Measurements from ENCODE around the gene TNFRSF19. TPM values are rescaled to one million over a fixed set of nuclear protein-coding genes. Genes with fewer than 3 reads are reported as not detected.

TNFRSF19 gene
- total and polyA plus RNA-seq, 10 of the 15 experiments (the other 5 are each of a cell fraction or from before 2014, with no cell fraction given), result 16.4 to 46.2 (median 35.4) TPM

GRCh38 chr13:23618341-23618740, 48.1 kb downstream of the TNFRSF19 start:
- ATAC-seq (no peak), DNase-seq (ENCODE audit: low read depth, low spot score) (no peak), FAIRE-seq (no peak)
- no peak overlapping the region for H2AFZ ChIP-seq (ENCODE audit: control insufficient read depth, low read depth, low read length)
- RAD21 ChIA-PET (ENCODE audit: unreplicated experiment), result no interaction called here
- H3K79me2 ChIP-seq (ENCODE audit: control insufficient read depth, insufficient read depth, low read length), result no peaks in the 10 kb centered on the region
- intact Hi-C loops (cut with micrococcal nuclease; ENCODE audit: unreplicated experiment), result loop anchor here (5.0 kb wide), 1 partner anchor 41 kb away; no protein-coding TSS in a partner anchor
- SMC1A ChIA-PET (ENCODE audit: uncharacterized antibody, unreplicated experiment), result no interaction called here
- H3K4me2 ChIP-seq (ENCODE audit: control insufficient read depth, insufficient read depth), result no peak overlapping the region
- 54% methylated on average over 8 of the region's 8 CpGs for WGBS (ENCODE audit: insufficient coverage, insufficient replicate concordance, low lambda C conversion rate, missing lambda C conversion rate)
- TF ChIP-seq BMI1 (IDR thresholded peaks at IDR 0.05; ENCODE audit: borderline replicate concordance), result no peak
- no peak for TF ChIP-seq MEF2B (IDR thresholded peaks at IDR 0.05; ENCODE audit: partially characterized antibody, poor library complexity, severe bottlenecking)
- TF ChIP-seq BCL3 (IDR thresholded peaks at IDR 0.05; ENCODE audit: borderline replicate concordance, insufficient read depth, low read depth, low read length, poor library complexity, severe bottlenecking), result no peak
- TF ChIP-seq HDGF (IDR thresholded peaks at IDR 0.05), result no peak
- no peak for TF ChIP-seq NR2C1 (IDR thresholded peaks at IDR 0.05)
- no peak for TF ChIP-seq BRCA1 (IDR thresholded peaks at IDR 0.05; ENCODE audit: low read depth, low read length)
- TF ChIP-seq CEBPZ (IDR thresholded peaks at IDR 0.05; ENCODE audit: low read depth, low read length), result no peak
- no peak for TF ChIP-seq SRF (IDR thresholded peaks at IDR 0.05; ENCODE audit: low read depth in 2 of 2, low read length in 2 of 2)
- TF ChIP-seq NR2C2 (IDR thresholded peaks at IDR 0.05; ENCODE audit: borderline replicate concordance, control insufficient read depth, insufficient read length, low read depth), result no peak
- BruUV-seq (replicated peaks), result no TSS peak
- H4K20me1 ChIP-seq (ENCODE audit: control insufficient read depth, insufficient read depth), result no peaks in the 10 kb centered on the region
- H3K9me3 ChIP-seq (replicated peaks; ENCODE audit: control insufficient read depth, insufficient read depth, low read length), result peaks cover 1% of the 10 kb centered on the region; the same call in 2 of the 3 replicates
- no peak overlapping the region for H3K4me3 ChIP-seq
- POLR2A ChIA-PET, result no interaction called here
- H3K4me1 ChIP-seq (ENCODE audit: control insufficient read depth, insufficient read depth, low read length), result 0 out of 2 replicates have a peak, but pooled peaks cover 2% of the 10 kb centered on the region
- CTCF ChIA-PET, result no interaction called here
- peaks cover 0 to 13% of the 10 kb centered on the region in 2 experiments; a peak in 1 of 4 replicates for H3K36me3 ChIP-seq (ENCODE audit: control insufficient read depth in 2 of 2, insufficient read depth in 2 of 2, low read length in 1 of 2)
- no peaks in the 10 kb centered on the region for H3K27me3 ChIP-seq (replicated peaks in 1 of 2; ENCODE audit: control insufficient read depth in 2 of 2, insufficient read depth in 2 of 2, low read length in 1 of 2)
- no peak overlapping the region for H3K9ac ChIP-seq (ENCODE audit: control insufficient read depth, insufficient read depth, low read length)
- in situ Hi-C loops (cut with MboI), result no loop called here
- H3K27ac ChIP-seq (ENCODE audit: control insufficient read depth, insufficient read depth), result no peak overlapping the region

Measured in GM12878 (cell line).